ENCODE results near the gene CSF1R. TPM values are rescaled to one million over a fixed set of nuclear protein-coding genes. Genes with fewer than 3 reads are reported as not detected.

CSF1R gene
- total RNA-seq, 4 donors from 2014 or later = 24.9 to 51.7 (median 31.5) TPM

DNA sequence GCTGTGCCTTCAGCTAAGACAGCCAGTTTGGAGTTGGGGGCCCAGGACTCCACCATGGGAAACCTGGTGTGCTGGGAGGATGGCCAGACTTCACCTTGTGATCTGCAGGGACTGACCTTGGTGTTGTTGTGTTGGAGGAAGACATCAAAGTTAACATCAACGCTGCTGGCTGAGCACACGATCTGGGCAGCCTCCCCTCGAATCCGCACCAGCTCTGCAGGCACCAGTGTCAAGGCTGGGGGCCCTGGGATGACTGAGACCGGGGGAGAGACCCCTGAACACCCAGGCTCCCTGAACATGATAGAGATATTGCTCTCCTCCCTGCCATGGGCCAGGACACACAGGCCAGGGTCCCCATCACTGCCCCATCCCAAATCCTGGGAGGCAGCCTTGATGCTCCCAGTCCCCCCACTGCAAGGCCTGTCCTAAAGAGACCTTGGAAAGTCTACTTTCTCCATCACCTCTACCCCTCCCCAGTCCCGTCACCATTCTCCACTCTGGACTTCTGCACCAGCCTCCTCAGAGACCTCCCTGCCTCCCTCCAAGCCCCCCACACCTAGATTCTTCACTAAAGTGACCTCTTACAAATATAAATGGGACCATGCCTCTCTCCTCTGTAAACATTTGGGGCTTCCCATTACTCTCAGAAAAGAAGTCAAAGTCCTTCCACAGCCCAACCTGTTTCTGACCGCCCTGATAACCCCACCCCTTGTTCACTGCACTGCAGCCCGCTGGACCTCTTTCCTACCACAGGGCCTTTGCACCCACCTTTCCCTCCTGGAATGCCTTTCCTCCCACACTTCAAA, 8.2 kb downstream of the CSF1R start:
- H3K27ac ChIP-seq (replicated peaks in 1 of 4) = no peak overlapping the region
- TF ChIP-seq POLR2AphosphoS5 (IDR thresholded peaks at IDR 0.05) (no peak), CTCF (IDR thresholded peaks at IDR 0.05) (no peak), POLR2A (IDR thresholded peaks at IDR 0.05; ENCODE audit: low read depth) (no peak), EP300 (IDR thresholded peaks at IDR 0.05) (no peak)
- 91% methylated on average over 3 of the region's 8 CpGs for WGBS
- H3K4me3 ChIP-seq = no peak overlapping the region
- H3K9me3 ChIP-seq = no peaks in the 10 kb centered on the region
- H3K36me3 ChIP-seq = peaks cover 0 to 1% (median 0%) of the 10 kb centered on the region in 4 donors
- intact Hi-C loops (cut with DNase I) = no loop called here
- DNase-seq (ENCODE audit: extremely low spot score) = no peak
- H3K4me1 ChIP-seq = peaks cover 0 to 5% (median 2%) of the 10 kb centered on the region in 4 donors
- H3K27me3 ChIP-seq = no peaks in the 10 kb centered on the region

GRCh38 chr5:150077060-150077459, 9.3 kb downstream of the CSF1R start:
- TF ChIP-seq POLR2A (IDR thresholded peaks at IDR 0.05; ENCODE audit: low read depth) (no peak), CTCF (IDR thresholded peaks at IDR 0.05) (no peak), EP300 (IDR thresholded peaks at IDR 0.05) (no peak), POLR2AphosphoS5 (IDR thresholded peaks at IDR 0.05) (no peak)
- Histone ChIP-seq H3K27me3 (no peaks in the 10 kb centered on the region), H3K4me1 (peaks cover 0 to 4% (median 2%) of the 10 kb centered on the region in 4 donors), H3K4me3 (no peak overlapping the region), H3K27ac (replicated peaks in 1 of 4) (no peak overlapping the region), H3K9me3 (no peaks in the 10 kb centered on the region), H3K36me3 (peaks cover 0 to 6% (median 0%) of the 10 kb centered on the region in 4 donors)
- intact Hi-C loops (cut with DNase I) = no loop called here
- 92% methylated on average over 8 of the region's 8 CpGs for WGBS
- no peak for DNase-seq (ENCODE audit: extremely low spot score)

DNA sequence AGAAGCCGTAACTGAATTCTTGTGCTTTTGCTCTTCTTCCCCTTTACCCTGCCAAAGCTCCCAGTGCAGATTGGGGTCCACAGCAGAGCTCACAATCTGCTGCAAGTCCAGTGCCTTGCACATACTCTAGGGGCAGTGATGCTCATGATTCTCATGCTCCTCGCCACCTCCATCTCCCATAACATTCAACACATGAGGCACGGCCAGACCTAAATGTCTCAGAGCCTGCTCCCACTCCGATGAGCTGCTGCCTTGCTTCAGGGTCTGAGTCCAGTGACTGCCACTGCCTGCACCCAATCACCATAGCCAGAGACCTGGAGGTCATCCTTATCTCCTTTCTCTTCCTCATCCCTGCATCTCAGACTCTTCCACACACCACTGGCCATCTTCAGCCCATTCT, 10.5 kb downstream of the CSF1R start:
- Histone ChIP-seq H3K36me3 (peaks cover 0 to 6% (median 0%) of the 10 kb centered on the region in 4 donors), H3K4me3 (no peak overlapping the region), H3K9me3 (no peaks in the 10 kb centered on the region), H3K27me3 (no peaks in the 10 kb centered on the region), H3K4me1 (no peaks in the 10 kb centered on the region), H3K27ac (replicated peaks in 1 of 4) (no peak overlapping the region)
- intact Hi-C loops (cut with DNase I) = no loop called here
- TF ChIP-seq POLR2AphosphoS5 (IDR thresholded peaks at IDR 0.05) (no peak), CTCF (IDR thresholded peaks at IDR 0.05) (no peak), EP300 (IDR thresholded peaks at IDR 0.05) (no peak), POLR2A (IDR thresholded peaks at IDR 0.05; ENCODE audit: low read depth) (no peak)
- 74% methylated on average over 4 of the region's 4 CpGs for WGBS
- DNase-seq (ENCODE audit: extremely low spot score) = no peak

DNA sequence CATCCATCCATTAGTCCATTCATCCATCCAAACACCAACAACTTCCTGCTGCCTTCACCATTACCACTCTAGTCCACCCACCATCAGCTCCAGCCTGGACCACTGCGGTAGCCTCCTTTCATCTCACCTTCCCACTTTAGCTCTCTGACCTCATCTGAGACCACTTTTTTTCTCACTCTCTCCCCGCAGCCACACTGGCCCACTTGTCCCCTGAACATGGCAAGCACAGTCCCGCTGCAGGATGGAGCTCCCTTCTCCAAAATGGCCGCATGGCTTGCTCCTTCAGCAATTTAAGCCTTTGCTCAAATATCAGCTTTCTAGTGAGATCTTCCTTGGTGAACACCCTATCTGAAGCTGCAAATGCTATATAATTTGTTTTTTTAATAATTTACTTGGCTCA, 11.1 kb downstream of the CSF1R start:
- Histone ChIP-seq H3K4me3 (no peak overlapping the region), H3K27me3 (no peaks in the 10 kb centered on the region), H3K36me3 (peaks cover 0 to 6% (median 0%) of the 10 kb centered on the region in 4 donors), H3K27ac (replicated peaks in 1 of 4) (no peak overlapping the region), H3K9me3 (no peaks in the 10 kb centered on the region), H3K4me1 (no peaks in the 10 kb centered on the region)
- no peak for DNase-seq (ENCODE audit: extremely low spot score)
- WGBS = 48% methylated on average over 4 of the region's 4 CpGs
- intact Hi-C loops (cut with DNase I) = no loop called here
- TF ChIP-seq POLR2A (IDR thresholded peaks at IDR 0.05; ENCODE audit: low read depth) (no peak), EP300 (IDR thresholded peaks at IDR 0.05) (no peak), CTCF (IDR thresholded peaks at IDR 0.05) (no peak), POLR2AphosphoS5 (IDR thresholded peaks at IDR 0.05) (no peak)

Data from esophagus muscularis mucosa (tissue), 4 donors.